HCT116 (cell line): ENCODE data around the gene RPL19. TPM values are rescaled to one million over a fixed set of nuclear protein-coding genes. Genes with fewer than 3 reads are reported as not detected.

Source experiments
- ATAC-seq: fragments of 200-7000 bp; cut with Tn5 transposase; 2 replicates; pipeline ENCODE4 v1.9.1; 2020; ENCODE audit warnings: mild to moderate bottlenecking, moderate library complexity
- BruUV-seq: library from RNA; stranded (reverse); fragments of 400-500 nt; replicated peaks from 2 replicates; lab custom pipeline; 2021; lab: Mats Ljungman, UMichigan
- CTCF ChIA-PET: fragments of 300-600 bp; sonication (Branson Sonifier 250); formaldehyde crosslinking; loops from one replicate; lab custom pipeline; 2021; ENCODE audit warnings: antibody characterized with exemption; lab: Charles Lee
- POLR2A ChIA-PET: fragments of 300-600, 350-600 bp; sonication (Branson Sonifier 250); formaldehyde crosslinking; loops from one replicate; lab custom pipeline; 2021; ENCODE audit warnings: antibody characterized with exemption; lab: Charles Lee
- RAD21 ChIA-PET, 2 experiments: fragments of 300-600 bp; sonication (Branson Sonifier 250); formaldehyde crosslinking; loops; one replicate each; lab custom pipeline; 2023; ENCODE audit warnings: low total read pairs in 2 of 2; ENCODE audit not compliant: uncharacterized antibody in 2 of 2, unreplicated experiment in 2 of 2, low non-redundant PET in 1 of 2; lab: Charles Lee
- DNase-seq: peaks from one replicate; pipeline ENCODE4 v3.0.0-alpha.2; 2010; ENCODE audit warnings: low read depth, low spot score
- H2AFZ ChIP-seq: fragments of 200-600 bp; shearing (Covaris generic), sonication (generic); 2 replicates; pipeline ENCODE4 v1.6.1; 2017; ENCODE audit warnings: low read depth, mixed run types, mixed read lengths, antibody characterized with exemption, low read length; ENCODE audit not compliant: poor library complexity, severe bottlenecking
- H3K27ac ChIP-seq: 2 replicates; pipeline ENCODE4 v1.5.1; 2012; ENCODE audit warnings: low read depth, low read length
- H3K27me3 ChIP-seq: fragments of 200-600 bp; sonication (generic); 2 replicates; pipeline ENCODE4 v1.6.1; 2016; ENCODE audit warnings: mixed run types, low read length, mixed read lengths; ENCODE audit not compliant: insufficient read depth
- H3K36me3 ChIP-seq, 2 experiments: fragments of 200-500 bp in 1 of 2; fragments of 200-600 bp in 1 of 2; sonication (Bioruptor generic) in 1 of 2; sonication (generic) in 1 of 2; 2 replicates each; pipeline versions ENCODE4 v1.5.1 to v1.6.1; 2014 to 2016; ENCODE audit warnings: low read length in 2 of 2, inconsistent platforms in 1 of 2, mixed read lengths in 1 of 2, mixed run types in 1 of 2; ENCODE audit not compliant: insufficient read depth in 2 of 2, control insufficient read depth in 1 of 2
- H3K4me1 ChIP-seq, 2 experiments: fragments of 200-600 bp in 1 of 2; sonication (generic) in 1 of 2; 2 replicates each; pipeline versions ENCODE4 v1.5.1 to v1.6.1; 2012 to 2017; ENCODE audit warnings: low read length in 2 of 2, inconsistent platforms in 1 of 2, mild to moderate bottlenecking in 1 of 2, mixed read lengths in 1 of 2, mixed run types in 1 of 2, moderate library complexity in 1 of 2; ENCODE audit not compliant: insufficient read depth in 2 of 2, control insufficient read depth in 1 of 2
- H3K4me2 ChIP-seq: fragments of 200-600 bp; sonication (generic); 2 replicates; pipeline ENCODE4 v1.6.1; 2017; ENCODE audit warnings: mixed run types, low read length, mixed read lengths
- H3K4me3 ChIP-seq, 2 experiments: fragments of 200-600 bp in 1 of 2; sonication (generic) in 1 of 2; replicated peaks in 1 of 2; 2 replicates each; pipeline ENCODE4 v1.5.1; 2011 to 2016; ENCODE audit warnings: low read length in 2 of 2, control low read depth in 1 of 2, low read depth in 1 of 2, mild to moderate bottlenecking in 1 of 2, mixed read lengths in 1 of 2, mixed run types in 1 of 2
- H3K79me2 ChIP-seq: fragments of 200-600 bp; sonication (generic); 2 replicates; pipeline ENCODE4 v1.6.1; 2017; ENCODE audit warnings: mild to moderate bottlenecking, mixed run types, low read length, moderate library complexity, mixed read lengths; ENCODE audit not compliant: insufficient read depth
- H3K9ac ChIP-seq: fragments of 200-600 bp; sonication (generic); 2 replicates; pipeline ENCODE4 v1.6.1; 2016; ENCODE audit warnings: low read length, mixed read lengths
- H3K9me2 ChIP-seq: fragments of 200-600 bp; sonication (generic), shearing (Covaris generic); 2 replicates; pipeline ENCODE4 v1.6.1; 2017; ENCODE audit warnings: mixed run types, mild to moderate bottlenecking, moderate library complexity; ENCODE audit not compliant: insufficient read depth
- H3K9me3 ChIP-seq, 2 experiments: fragments of 200-500 bp in 1 of 2; fragments of 200-600 bp in 1 of 2; sonication (Bioruptor generic) in 1 of 2; sonication (generic) in 1 of 2; 2 replicates each; pipeline ENCODE4 v1.6.1; 2014 to 2017; ENCODE audit warnings: low read length in 2 of 2, mixed read lengths in 2 of 2, inconsistent platforms in 1 of 2, low read depth in 1 of 2, mild to moderate bottlenecking in 1 of 2, mixed run types in 1 of 2, moderate library complexity in 1 of 2; ENCODE audit not compliant: control insufficient read depth in 1 of 2, insufficient read depth in 1 of 2
- H4K20me1 ChIP-seq: fragments of 200-600 bp; sonication (generic), shearing (Covaris generic); 2 replicates; pipeline ENCODE4 v1.6.1; 2017; ENCODE audit warnings: mixed run types, mild to moderate bottlenecking, moderate library complexity; ENCODE audit not compliant: insufficient read depth
- CEBPB ChIP-seq: IDR thresholded peaks from 2 replicates; pipeline ENCODE4 v1.6.1; 2012; ENCODE audit warnings: low read depth
- EGR1 ChIP-seq: IDR thresholded peaks from 2 replicates; pipeline ENCODE4 v1.6.1; 2012; ENCODE audit warnings: low read depth
- ELF1 ChIP-seq: IDR thresholded peaks from 2 replicates; pipeline ENCODE4 v1.6.1; 2012; ENCODE audit warnings: low read depth, borderline replicate concordance
- EZH2 ChIP-seq: fragments of 200-600 bp; sonication (generic); IDR thresholded peaks from 2 replicates; pipeline ENCODE4 v1.6.1; 2017; ENCODE audit warnings: antibody characterized with exemption, mixed run types
- EZH2phosphoT487 ChIP-seq: fragments of 200-600 bp; IDR thresholded peaks from 2 replicates; pipeline ENCODE4 v1.6.1; 2018; ENCODE audit warnings: antibody characterized with exemption, borderline replicate concordance
- FOSL1 ChIP-seq: IDR thresholded peaks from 2 replicates; pipeline ENCODE4 v1.6.1; 2012; ENCODE audit warnings: low read depth
- JUND ChIP-seq: IDR thresholded peaks from 2 replicates; pipeline ENCODE4 v1.6.1; 2012
- RAD21 ChIP-seq: IDR thresholded peaks from 2 replicates; pipeline ENCODE4 v1.6.1; 2012; ENCODE audit warnings: low read depth, mild to moderate bottlenecking
- intact Hi-C: fragments of 100-400 bp; cut with micrococcal nuclease; formaldehyde crosslinking; loops from 2 replicates; pipeline ENCODE4 v1.10.0; 2022
- total RNA-seq: library from RNA; stranded (reverse); gene quantifications from one replicate; pipeline ENCODE4 v1.2.1, GENCODE V29; 2021; ENCODE audit not compliant: unreplicated experiment
- TF ChIP-seq, protein P1 (sequence below): IDR thresholded peaks from 2 replicates; pipeline ENCODE4 v1.6.1; 2012
- TF ChIP-seq, protein P2 (sequence below), 3 experiments: fragments of 200-600 bp in 1 of 3; sonication (generic) in 1 of 3; IDR thresholded peaks in 2 of 3; conservative IDR thresholded peaks in 1 of 3; 2 replicates each; pipeline ENCODE4 v1.5.1; 2012 to 2017; ENCODE audit warnings: low read depth in 2 of 3, low read length in 2 of 3, antibody characterized with exemption in 1 of 3, borderline replicate concordance in 1 of 3, control low read depth in 1 of 3, mild to moderate bottlenecking in 1 of 3, mixed read lengths in 1 of 3, mixed run types in 1 of 3, moderate library complexity in 1 of 3; ENCODE audit not compliant: insufficient read depth in 1 of 3
- TF ChIP-seq, protein P3 (sequence below): IDR thresholded peaks from 2 replicates; pipeline ENCODE4 v1.6.1; 2011; ENCODE audit warnings: mild to moderate bottlenecking, low read length, moderate library complexity; ENCODE audit not compliant: insufficient replicate concordance; ENCODE audit errors: extremely low read depth
- TF ChIP-seq, protein P4 (sequence below): IDR thresholded peaks from 2 replicates; pipeline ENCODE4 v1.6.1; 2012

The RPL19 gene
- total RNA-seq, 1 experiment from 2014 or later: 2,276 TPM

DNA sequence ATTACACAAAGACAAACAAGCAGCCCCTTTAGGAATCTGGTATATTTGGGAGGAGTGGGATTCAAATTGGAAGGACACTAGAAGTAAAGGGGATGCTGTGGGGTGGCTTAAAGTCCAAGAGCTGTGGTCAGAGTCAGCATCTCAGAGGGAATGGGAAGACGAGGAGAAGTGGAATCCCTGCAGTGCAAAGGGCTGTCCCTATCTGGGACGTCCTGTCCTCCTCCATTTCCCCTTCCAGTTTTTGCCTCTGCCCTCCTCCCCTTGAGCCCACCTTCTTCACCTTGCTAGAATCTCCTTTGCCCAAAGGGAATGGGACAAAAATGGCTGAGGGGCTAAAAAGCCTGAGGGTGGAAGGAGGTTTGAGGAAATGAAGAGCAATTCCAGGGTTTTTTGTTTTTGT is 44.4 kb upstream of the RPL19 start (continued):
- TF ChIP-seq EZH2 (no peak), EZH2phosphoT487 (no peak), EGR1 (no peak)
- TF ChIP-seq, all 23 proteins: peak for 0

DNA sequence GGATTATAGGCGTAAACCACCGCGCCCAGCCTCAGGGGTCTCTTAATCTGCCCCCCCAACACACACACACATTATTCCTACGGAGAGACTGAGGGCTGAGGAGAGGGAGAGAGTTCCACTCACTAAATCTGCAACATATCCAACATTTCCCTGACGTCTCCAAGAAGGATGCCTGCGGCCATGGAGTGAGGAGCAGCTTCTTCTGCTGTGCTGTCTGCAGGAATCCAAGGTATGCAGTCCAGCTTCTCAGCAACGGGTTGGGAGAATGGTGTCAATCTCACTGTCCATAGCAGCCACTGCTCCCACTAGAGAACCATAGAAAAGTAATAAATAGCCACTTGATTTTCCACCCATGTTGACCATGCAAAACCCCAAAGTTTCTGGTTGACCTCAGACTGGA is 43.6 kb upstream of the RPL19 start:
- Histone ChIP-seq H3K4me2 (no peak overlapping the region), H3K4me3 (no peak overlapping the region), H3K36me3 (no peaks in the 10 kb centered on the region), H3K4me1 (peaks cover 11 to 23% of the 10 kb centered on the region in 2 experiments), H3K9me2 (no peaks in the 10 kb centered on the region), H4K20me1 (no peaks in the 10 kb centered on the region), H3K9me3 (no peaks in the 10 kb centered on the region), H3K27me3 (no peaks in the 10 kb centered on the region), H3K9ac (no peak overlapping the region), H3K27ac (no peak overlapping the region), H2AFZ (no peak overlapping the region), H3K79me2 (no peaks in the 10 kb centered on the region)
- no peak for TF ChIP-seq ELF1
- TF ChIP-seq, protein P1, sequence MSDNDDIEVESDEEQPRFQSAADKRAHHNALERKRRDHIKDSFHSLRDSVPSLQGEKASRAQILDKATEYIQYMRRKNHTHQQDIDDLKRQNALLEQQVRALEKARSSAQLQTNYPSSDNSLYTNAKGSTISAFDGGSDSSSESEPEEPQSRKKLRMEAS: no peak
- TF ChIP-seq RAD21: no peak
- TF ChIP-seq FOSL1: no peak
- TF ChIP-seq, protein P2, sequence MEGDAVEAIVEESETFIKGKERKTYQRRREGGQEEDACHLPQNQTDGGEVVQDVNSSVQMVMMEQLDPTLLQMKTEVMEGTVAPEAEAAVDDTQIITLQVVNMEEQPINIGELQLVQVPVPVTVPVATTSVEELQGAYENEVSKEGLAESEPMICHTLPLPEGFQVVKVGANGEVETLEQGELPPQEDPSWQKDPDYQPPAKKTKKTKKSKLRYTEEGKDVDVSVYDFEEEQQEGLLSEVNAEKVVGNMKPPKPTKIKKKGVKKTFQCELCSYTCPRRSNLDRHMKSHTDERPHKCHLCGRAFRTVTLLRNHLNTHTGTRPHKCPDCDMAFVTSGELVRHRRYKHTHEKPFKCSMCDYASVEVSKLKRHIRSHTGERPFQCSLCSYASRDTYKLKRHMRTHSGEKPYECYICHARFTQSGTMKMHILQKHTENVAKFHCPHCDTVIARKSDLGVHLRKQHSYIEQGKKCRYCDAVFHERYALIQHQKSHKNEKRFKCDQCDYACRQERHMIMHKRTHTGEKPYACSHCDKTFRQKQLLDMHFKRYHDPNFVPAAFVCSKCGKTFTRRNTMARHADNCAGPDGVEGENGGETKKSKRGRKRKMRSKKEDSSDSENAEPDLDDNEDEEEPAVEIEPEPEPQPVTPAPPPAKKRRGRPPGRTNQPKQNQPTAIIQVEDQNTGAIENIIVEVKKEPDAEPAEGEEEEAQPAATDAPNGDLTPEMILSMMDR (IDR thresholded peaks at IDR 0.05 in 2 of 3, conservative IDR thresholded peaks at IDR 0.05 in 1 of 3; ENCODE audit: borderline replicate concordance in 1 of 3, insufficient read depth in 1 of 3, low read depth in 2 of 3, low read length in 2 of 3): no peak
- TF ChIP-seq CEBPB: no peak
- TF ChIP-seq EGR1: no peak
- no peak for TF ChIP-seq EZH2phosphoT487
- TF ChIP-seq EZH2: no peak
- TF ChIP-seq, protein P3, sequence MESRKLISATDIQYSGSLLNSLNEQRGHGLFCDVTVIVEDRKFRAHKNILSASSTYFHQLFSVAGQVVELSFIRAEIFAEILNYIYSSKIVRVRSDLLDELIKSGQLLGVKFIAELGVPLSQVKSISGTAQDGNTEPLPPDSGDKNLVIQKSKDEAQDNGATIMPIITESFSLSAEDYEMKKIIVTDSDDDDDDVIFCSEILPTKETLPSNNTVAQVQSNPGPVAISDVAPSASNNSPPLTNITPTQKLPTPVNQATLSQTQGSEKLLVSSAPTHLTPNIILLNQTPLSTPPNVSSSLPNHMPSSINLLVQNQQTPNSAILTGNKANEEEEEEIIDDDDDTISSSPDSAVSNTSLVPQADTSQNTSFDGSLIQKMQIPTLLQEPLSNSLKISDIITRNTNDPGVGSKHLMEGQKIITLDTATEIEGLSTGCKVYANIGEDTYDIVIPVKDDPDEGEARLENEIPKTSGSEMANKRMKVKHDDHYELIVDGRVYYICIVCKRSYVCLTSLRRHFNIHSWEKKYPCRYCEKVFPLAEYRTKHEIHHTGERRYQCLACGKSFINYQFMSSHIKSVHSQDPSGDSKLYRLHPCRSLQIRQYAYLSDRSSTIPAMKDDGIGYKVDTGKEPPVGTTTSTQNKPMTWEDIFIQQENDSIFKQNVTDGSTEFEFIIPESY: no peak
- TF ChIP-seq, protein P4, sequence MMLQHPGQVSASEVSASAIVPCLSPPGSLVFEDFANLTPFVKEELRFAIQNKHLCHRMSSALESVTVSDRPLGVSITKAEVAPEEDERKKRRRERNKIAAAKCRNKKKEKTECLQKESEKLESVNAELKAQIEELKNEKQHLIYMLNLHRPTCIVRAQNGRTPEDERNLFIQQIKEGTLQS: no peak
- TF ChIP-seq JUND: no peak
- POLR2A ChIA-PET: no interaction called here
- intact Hi-C loops: loop anchor here (10.0 kb wide), 1 partner anchor 422 kb away; the partner anchor contains the start of gene CISD3
- ATAC-seq (no peak), DNase-seq (no peak)
- CTCF ChIA-PET: interaction anchor here (0.8 to 1.5 kb wide), 2 partner anchors 8 to 174 kb away, joined by 3 to 4 read pairs; no protein-coding TSS in a partner anchor
- RAD21 ChIA-PET: no interaction called here
- no TSS peak for BruUV-seq
